Stimulated activated CD8-positive, alpha-beta memory T cell treated with anti-CD3 and anti-CD28 coated beads, Interleukin-12 subunit alpha, Interleukin-12 subunit beta, amount 100 ng/mL, for 24 hours (primary cell): ENCODE data around the gene LAMA4.

Source experiments
- DNase-seq: peaks from one replicate; pipeline ENCODE4 v3.0.0-alpha.2; 2020; ENCODE audit errors: extremely low read depth

LAMA4 gene

GRCh38 chr6:112096901-112097300 lies 157.5 kb downstream of the LAMA4 start:
- no peak for DNase-seq

DNA sequence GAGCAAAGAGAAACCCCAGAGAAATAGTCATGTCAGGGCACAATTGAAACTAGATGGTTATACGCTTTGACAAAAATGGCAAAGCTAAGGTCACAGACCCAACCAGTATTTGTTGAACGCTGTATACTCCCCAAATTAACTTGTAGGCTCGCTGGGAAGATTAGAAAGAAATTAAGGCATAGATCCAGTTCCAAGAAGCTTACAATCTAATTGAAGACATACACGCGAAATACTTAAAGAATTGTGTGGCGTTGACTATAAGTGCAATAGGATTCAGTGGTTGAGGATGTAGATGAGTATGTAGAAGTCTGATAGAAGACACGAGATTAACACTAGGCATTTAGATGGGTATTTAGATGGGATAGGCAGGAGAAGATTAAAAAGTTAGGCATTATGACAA lies 166.5 kb downstream of the LAMA4 start:
- DNase-seq, result no peak

DNA sequence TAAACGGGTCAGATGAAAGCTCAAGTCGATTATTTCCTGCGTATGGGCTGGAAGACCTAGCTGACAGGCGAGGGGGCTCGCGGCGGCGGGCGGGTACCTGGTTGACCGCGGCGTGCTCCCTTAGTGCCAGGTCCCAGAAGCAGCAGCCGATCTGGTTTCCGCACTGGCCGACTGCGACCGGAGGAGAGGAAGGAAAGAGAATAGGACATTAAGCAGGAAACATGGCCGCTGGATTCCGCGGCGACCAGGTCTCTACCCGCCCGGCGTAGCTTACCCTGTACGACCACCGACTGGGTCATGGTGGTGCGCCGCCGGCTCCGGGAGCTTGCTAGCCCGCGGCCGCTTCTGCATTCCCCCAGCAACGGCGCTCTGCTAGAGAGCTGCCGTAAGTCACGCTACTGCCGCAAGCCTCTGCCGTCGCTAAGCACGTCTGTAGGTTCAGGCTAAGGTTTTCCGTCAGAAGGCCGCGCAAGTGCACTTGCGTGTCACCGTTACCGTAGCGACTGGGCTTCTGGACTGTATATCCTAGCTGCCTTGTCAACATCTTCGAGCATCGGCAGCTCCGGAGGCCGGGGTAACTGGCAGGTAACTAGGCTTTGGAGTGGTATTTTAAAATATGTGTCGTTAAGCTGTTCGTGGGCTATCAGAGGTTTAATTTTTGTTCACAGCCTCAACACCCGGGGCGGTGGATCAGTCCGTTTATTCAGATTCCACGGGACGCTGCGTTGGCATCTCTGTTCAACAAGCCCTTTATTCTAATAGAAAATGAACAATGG lies 167.0 kb downstream of the LAMA4 start, which contains the start of the genes FAM229B and TUBE1:
Gene FAM229B (plus strand): TSS at position 456 of the 776 bp plus-strand sequence. CDS start 11,693 bp downstream, outside the sequence.
Gene TUBE1 (minus strand): TSS at position 347 of the 776 bp plus-strand sequence. CDS start 48 bp downstream, at position 299.
- peak; percentile 68 for DNase-seq

GRCh38 chr6:112086744-112087135 lies 167.6 kb downstream of the LAMA4 start:
- no peak for DNase-seq

- no peak for DNase-seq
Measured at GRCh38 chr6:112085286-112086065, 168.9 kb downstream of the LAMA4 start.

- no peak for DNase-seq
Measured at GRCh38 chr6:112081569-112081968, 172.8 kb downstream of the LAMA4 start.

DNA sequence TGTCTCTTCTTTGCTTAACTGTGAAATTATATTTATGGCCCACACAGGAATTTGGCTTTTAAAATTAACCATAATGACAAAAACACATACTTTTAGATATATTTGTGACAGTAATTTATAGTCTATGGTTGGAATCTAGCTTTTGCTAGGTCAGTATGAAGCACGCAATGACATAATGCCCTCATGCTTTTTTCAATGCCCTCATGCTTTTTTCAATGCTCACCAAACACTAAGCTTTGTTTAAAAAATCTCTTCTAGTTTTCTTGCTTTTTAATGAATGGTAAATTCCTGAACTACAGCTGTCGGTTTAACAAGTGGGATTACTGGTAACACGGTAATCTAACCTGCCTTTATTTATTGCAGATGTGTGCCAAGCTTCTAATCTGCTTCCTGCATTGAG lies 187.8 kb downstream of the LAMA4 start:
- DNase-seq, result no peak

- no peak for DNase-seq
Measured at GRCh38 chr6:112065426-112065986, 188.9 kb downstream of the LAMA4 start.

DNA sequence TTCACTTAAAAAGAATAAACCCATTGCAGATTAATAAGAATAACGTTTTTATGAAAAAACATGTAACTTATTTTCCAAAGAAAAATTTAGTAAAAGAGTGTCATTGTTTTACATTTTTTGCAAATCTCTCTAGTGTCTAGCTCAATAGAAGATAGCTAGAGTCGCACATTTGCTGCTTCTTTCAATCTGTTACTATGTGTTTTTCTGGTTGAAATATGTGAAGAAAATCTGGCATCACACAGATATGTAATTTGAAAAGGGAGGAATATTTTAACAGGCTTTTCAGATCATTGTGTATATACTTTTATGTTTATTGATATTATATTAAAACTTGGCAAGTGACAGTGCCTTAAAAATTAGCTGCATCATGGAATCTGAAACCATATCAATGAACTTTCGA lies 191.4 kb downstream of the LAMA4 start:
- DNase-seq, result no peak

- DNase-seq, result no peak
Measured at GRCh38 chr6:112061605-112062004, 192.8 kb downstream of the LAMA4 start.
